ENCODE data around the gene SPTY2D1.

Gene SPTY2D1

GRCh38 chr11:18563090-18563730 is 70.9 kb downstream of the SPTY2D1 start:
- no peak for DNase-seq (ENCODE audit: extremely low read depth, low read depth)
- TF ChIP-seq, protein P1, sequence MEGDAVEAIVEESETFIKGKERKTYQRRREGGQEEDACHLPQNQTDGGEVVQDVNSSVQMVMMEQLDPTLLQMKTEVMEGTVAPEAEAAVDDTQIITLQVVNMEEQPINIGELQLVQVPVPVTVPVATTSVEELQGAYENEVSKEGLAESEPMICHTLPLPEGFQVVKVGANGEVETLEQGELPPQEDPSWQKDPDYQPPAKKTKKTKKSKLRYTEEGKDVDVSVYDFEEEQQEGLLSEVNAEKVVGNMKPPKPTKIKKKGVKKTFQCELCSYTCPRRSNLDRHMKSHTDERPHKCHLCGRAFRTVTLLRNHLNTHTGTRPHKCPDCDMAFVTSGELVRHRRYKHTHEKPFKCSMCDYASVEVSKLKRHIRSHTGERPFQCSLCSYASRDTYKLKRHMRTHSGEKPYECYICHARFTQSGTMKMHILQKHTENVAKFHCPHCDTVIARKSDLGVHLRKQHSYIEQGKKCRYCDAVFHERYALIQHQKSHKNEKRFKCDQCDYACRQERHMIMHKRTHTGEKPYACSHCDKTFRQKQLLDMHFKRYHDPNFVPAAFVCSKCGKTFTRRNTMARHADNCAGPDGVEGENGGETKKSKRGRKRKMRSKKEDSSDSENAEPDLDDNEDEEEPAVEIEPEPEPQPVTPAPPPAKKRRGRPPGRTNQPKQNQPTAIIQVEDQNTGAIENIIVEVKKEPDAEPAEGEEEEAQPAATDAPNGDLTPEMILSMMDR (IDR thresholded peaks at IDR 0.05; ENCODE audit: low read depth, low read length, missing control alignments) = no peak
- no peak overlapping the region for H3K4me3 ChIP-seq (replicated peaks; ENCODE audit: low read depth, low read length)
